ENCODE measurements around the gene OR5C1. TPM values are rescaled to one million over a fixed set of nuclear protein-coding genes. Genes with fewer than 3 reads are reported as not detected.
A peak's percentile ranks its signal among the peaks of the same experiment; 100 is the strongest.
"Not testable (repeated sequence)": the region's sequence is repeated elsewhere in the genome, so short reads cannot be mapped to it uniquely, and the experiment has no call there.

OR5C1 gene
- total RNA-seq, 3 donors from 2014 or later (not counting 1 experiment from before 2014, with no cell fraction given), result not detected

DNA sequence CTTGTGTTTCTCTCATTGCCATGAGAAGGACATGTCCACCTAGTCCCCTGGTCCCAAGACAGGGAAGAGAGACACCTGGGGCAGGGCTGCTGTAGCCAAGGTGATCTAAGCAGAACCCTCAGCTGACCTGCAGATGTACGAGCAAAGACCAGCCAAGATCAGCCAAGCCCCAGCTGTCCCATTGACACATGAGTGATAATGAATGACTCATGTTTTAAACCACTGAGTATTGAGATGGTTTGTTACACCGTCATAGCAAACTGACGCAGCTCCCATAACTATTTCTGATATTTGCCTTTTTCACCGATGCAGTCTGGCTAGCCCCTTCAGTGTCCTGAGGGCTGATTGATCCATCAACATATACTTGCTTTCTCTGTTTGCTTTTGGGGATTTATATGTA lies 17.9 kb downstream of the OR5C1 start:
- Mint-ChIP-seq H3K4me3 (no peak overlapping the region), H3K36me3 (no peaks in the 10 kb centered on the region), H3K27ac (no peak overlapping the region), H3K4me1 (peaks cover 0 to 7% of the 10 kb centered on the region in 2 donors), H3K27me3 (ENCODE audit: low read depth in 2 of 2) (no peaks in the 10 kb centered on the region), H3K9me3 (no peaks in the 10 kb centered on the region)
- WGBS (ENCODE audit: insufficient coverage), result 88% methylated on average over 4 of the region's 4 CpGs
- Histone ChIP-seq H3K36me3 (ENCODE audit: control insufficient read depth, insufficient read depth, low read length) (no peaks in the 10 kb centered on the region), H3K4me3 (ENCODE audit: low read length) (no peak overlapping the region), H3K9me3 (ENCODE audit: control insufficient read depth, insufficient read depth, low read length) (no peaks in the 10 kb centered on the region), H3K4me1 (ENCODE audit: control insufficient read depth, insufficient read depth, low read length) (peaks cover 6% of the 10 kb centered on the region), H3K27ac (ENCODE audit: low read length) (no peak overlapping the region), H3K27me3 (ENCODE audit: control insufficient read depth, insufficient read depth, low read length) (no peaks in the 10 kb centered on the region)
- ATAC-seq, result no peak
- TF ChIP-seq, protein P1, sequence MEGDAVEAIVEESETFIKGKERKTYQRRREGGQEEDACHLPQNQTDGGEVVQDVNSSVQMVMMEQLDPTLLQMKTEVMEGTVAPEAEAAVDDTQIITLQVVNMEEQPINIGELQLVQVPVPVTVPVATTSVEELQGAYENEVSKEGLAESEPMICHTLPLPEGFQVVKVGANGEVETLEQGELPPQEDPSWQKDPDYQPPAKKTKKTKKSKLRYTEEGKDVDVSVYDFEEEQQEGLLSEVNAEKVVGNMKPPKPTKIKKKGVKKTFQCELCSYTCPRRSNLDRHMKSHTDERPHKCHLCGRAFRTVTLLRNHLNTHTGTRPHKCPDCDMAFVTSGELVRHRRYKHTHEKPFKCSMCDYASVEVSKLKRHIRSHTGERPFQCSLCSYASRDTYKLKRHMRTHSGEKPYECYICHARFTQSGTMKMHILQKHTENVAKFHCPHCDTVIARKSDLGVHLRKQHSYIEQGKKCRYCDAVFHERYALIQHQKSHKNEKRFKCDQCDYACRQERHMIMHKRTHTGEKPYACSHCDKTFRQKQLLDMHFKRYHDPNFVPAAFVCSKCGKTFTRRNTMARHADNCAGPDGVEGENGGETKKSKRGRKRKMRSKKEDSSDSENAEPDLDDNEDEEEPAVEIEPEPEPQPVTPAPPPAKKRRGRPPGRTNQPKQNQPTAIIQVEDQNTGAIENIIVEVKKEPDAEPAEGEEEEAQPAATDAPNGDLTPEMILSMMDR (IDR thresholded peaks at IDR 0.05), result no peak
- intact Hi-C loops (cut with micrococcal nuclease), result no loop called here
- DNase-seq, result no peak

DNA sequence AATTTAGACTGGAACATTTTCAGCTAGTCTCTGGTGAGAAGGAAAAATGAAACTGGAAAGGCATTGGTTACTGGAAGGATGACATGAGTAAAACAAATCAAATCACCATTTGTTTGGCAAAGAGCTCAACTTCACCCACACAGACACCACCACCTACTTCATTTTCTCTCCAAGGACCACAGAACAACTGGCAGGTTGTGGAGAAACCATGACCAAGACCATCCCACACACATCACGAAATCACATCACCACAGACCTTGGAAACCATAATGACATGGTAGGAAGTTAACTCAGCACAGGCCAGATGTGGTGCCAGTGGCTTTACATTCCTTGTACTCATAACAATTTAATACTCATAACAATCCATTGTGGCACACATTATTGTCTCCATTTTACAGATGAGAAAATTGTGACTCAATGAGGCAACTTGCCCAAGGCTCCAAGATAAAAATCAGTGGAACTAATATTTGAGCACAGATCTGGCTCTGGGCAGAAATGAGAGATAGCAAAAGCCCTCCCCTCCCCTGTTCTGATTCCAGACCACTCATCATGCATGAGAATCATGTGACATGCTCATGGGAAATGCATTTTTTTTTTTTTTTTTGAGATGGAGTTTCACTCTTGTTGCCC lies 18.7 kb downstream of the OR5C1 start:
- Mint-ChIP-seq H3K4me3 (no peak overlapping the region), H3K4me1 (peaks cover 0 to 7% of the 10 kb centered on the region in 2 donors), H3K27me3 (ENCODE audit: low read depth in 2 of 2) (no peaks in the 10 kb centered on the region), H3K36me3 (no peaks in the 10 kb centered on the region), H3K9me3 (no peaks in the 10 kb centered on the region), H3K27ac (no peak overlapping the region)
- DNase-seq (no peak), ATAC-seq (no peak)
- Histone ChIP-seq H3K4me1 (ENCODE audit: control insufficient read depth, insufficient read depth, low read length) (peaks cover 6% of the 10 kb centered on the region), H3K27me3 (ENCODE audit: control insufficient read depth, insufficient read depth, low read length) (no peaks in the 10 kb centered on the region), H3K4me3 (ENCODE audit: low read length) (no peak overlapping the region), H3K27ac (ENCODE audit: low read length) (no peak overlapping the region), H3K36me3 (ENCODE audit: control insufficient read depth, insufficient read depth, low read length) (no peaks in the 10 kb centered on the region), H3K9me3 (ENCODE audit: control insufficient read depth, insufficient read depth, low read length) (no peaks in the 10 kb centered on the region)
- 31% methylated on average over 1 of the region's 1 CpG for WGBS (ENCODE audit: insufficient coverage)
- intact Hi-C loops (cut with micrococcal nuclease), result no loop called here
- TF ChIP-seq, protein P1 (IDR thresholded peaks at IDR 0.05), result no peak

DNA sequence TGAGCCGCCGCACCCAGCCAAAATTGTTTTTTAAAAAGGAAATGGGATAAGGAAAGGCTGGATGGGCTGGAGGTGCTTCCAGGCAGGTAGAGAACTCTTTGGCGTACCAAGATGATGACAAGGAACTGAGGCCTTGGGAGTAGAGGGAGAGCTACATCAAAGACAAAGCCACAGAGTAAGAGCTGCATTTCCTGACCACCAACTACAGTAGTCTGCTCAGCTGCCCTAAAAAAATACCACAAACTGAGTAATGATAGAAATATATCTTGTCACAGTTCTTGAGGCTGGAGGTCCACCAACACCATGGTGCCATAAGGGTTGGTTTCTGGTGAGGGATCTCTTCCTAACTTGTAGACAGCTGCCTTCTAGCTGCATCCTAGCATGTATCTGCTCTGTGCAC lies 19.4 kb downstream of the OR5C1 start:
- Mint-ChIP-seq H3K4me3 (no peak overlapping the region), H3K27me3 (ENCODE audit: low read depth in 2 of 2) (no peaks in the 10 kb centered on the region), H3K4me1 (peaks cover 0 to 7% of the 10 kb centered on the region in 2 donors), H3K36me3 (no peaks in the 10 kb centered on the region), H3K27ac (peak overlapping the region in 1 of 2 donors; percentile 29), H3K9me3 (no peaks in the 10 kb centered on the region)
- Histone ChIP-seq H3K27me3 (ENCODE audit: control insufficient read depth, insufficient read depth, low read length) (no peaks in the 10 kb centered on the region), H3K36me3 (ENCODE audit: control insufficient read depth, insufficient read depth, low read length) (no peaks in the 10 kb centered on the region), H3K27ac (ENCODE audit: low read length) (no peak overlapping the region), H3K4me3 (ENCODE audit: low read length) (no peak overlapping the region), H3K4me1 (ENCODE audit: control insufficient read depth, insufficient read depth, low read length) (peaks cover 6% of the 10 kb centered on the region), H3K9me3 (ENCODE audit: control insufficient read depth, insufficient read depth, low read length) (no peaks in the 10 kb centered on the region)
- TF ChIP-seq, protein P1 (IDR thresholded peaks at IDR 0.05), result no peak
- intact Hi-C loops (cut with micrococcal nuclease), result no loop called here
- peak in 1 of 2 donors; percentile 10 for DNase-seq
- ATAC-seq, result no peak
- 76% methylated on average over 3 of the region's 3 CpGs for WGBS (ENCODE audit: insufficient coverage)

DNA sequence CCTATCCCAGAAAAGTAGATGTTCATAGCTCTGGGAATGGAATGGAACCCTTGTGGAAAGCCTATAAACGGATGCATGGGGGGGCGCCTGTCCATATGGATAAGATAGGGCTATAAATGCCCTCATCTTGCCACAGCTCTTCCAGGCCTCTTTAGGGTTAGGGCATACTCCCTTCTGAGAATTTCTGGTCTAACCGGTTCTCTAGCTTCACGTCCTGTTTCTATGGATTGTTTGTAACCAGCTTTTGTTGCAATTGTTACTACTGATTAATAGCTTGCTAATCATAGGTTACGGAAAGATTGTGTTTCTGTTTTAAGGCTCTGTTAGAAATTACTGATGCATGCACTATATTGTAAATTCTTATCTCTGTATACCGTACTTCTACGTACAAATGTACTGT lies 20.5 kb downstream of the OR5C1 start:
- H3K27ac ChIP-seq (ENCODE audit: low read length); H3K27me3 Mint-ChIP-seq (ENCODE audit: low read depth in 2 of 2); DNase-seq; H3K4me1 ChIP-seq (ENCODE audit: control insufficient read depth, insufficient read depth, low read length); H3K36me3 ChIP-seq (ENCODE audit: control insufficient read depth, insufficient read depth, low read length); H3K4me1 Mint-ChIP-seq; intact Hi-C loops (cut with micrococcal nuclease); H3K9me3 Mint-ChIP-seq; H3K9me3 ChIP-seq (ENCODE audit: control insufficient read depth, insufficient read depth, low read length); H3K36me3 Mint-ChIP-seq; ATAC-seq; H3K4me3 Mint-ChIP-seq; H3K27me3 ChIP-seq (ENCODE audit: control insufficient read depth, insufficient read depth, low read length); H3K27ac Mint-ChIP-seq; H3K4me3 ChIP-seq (ENCODE audit: low read length): not testable (repeated sequence)
- WGBS (ENCODE audit: insufficient coverage), result 98% methylated on average over 6 of the region's 7 CpGs
